Activated B cell treated with CpG ODN at 0.5 μM for 24 hours (primary cell): ENCODE measurements around the gene NPL. TPM values are rescaled to one million over a fixed set of nuclear protein-coding genes. Genes with fewer than 3 reads are reported as not detected.

Source experiments
- ATAC-seq: fragments of 200-7000 bp; cut with Tn5 transposase; one replicate; pipeline ENCODE4 v1.10.0; 2021; ENCODE audit warnings: low read depth, mild to moderate bottlenecking, moderate library complexity
- CTCF ChIA-PET: fragments of 350-600 bp; sonication (Branson Sonifier 250); formaldehyde crosslinking; loops from one replicate; lab custom pipeline; 2021; ENCODE audit warnings: antibody characterized with exemption; lab: Charles Lee
- POLR2A ChIA-PET: fragments of 350-600 bp; sonication (Branson Sonifier 250); formaldehyde crosslinking; loops from one replicate; lab custom pipeline; 2021; ENCODE audit warnings: antibody characterized with exemption; lab: Charles Lee
- DNase-seq: peaks from one replicate; pipeline ENCODE4 v3.0.0; 2022
- H3K27ac Mint-ChIP-seq: one replicate; pipeline ENCODE4 v1.8.0; 2020; ENCODE audit warnings: mixed read lengths
- H3K27me3 Mint-ChIP-seq: one replicate; pipeline ENCODE4 v1.8.0; 2021; ENCODE audit warnings: mixed read lengths
- H3K36me3 Mint-ChIP-seq: one replicate; pipeline ENCODE4 v1.8.0; 2021; ENCODE audit warnings: low read depth, mixed read lengths
- H3K4me1 Mint-ChIP-seq: one replicate; pipeline ENCODE4 v1.8.0; 2021; ENCODE audit warnings: mixed read lengths
- H3K4me3 Mint-ChIP-seq: one replicate; pipeline ENCODE4 v1.8.0; 2020; ENCODE audit warnings: mild to moderate bottlenecking, mixed read lengths
- H3K9me3 Mint-ChIP-seq: one replicate; pipeline ENCODE4 v1.8.0; 2020; ENCODE audit warnings: mixed read lengths
- CTCF ChIP-seq: fragments of 200-600 bp; IDR thresholded peaks from one replicate; pipeline ENCODE4 v1.8.0; 2022; ENCODE audit warnings: antibody characterized with exemption, mild to moderate bottlenecking
- intact Hi-C: fragments of 100-400 bp; cut with micrococcal nuclease; formaldehyde crosslinking; loops from one replicate; pipeline ENCODE4 v1.15.1; 2024
- total RNA-seq: library from RNA; stranded (reverse); gene quantifications from 2 replicates; pipeline ENCODE4 v1.2.3, GENCODE V29; 2022

The NPL gene
- total RNA-seq, 1 donor from 2014 or later: 2.9 TPM

GRCh38 chr1:182826892-182827291, 37.3 kb downstream of the NPL start:
- H3K27ac Mint-ChIP-seq: no peak overlapping the region
- no peaks in the 10 kb centered on the region for H3K27me3 Mint-ChIP-seq
- no peak for TF ChIP-seq CTCF
- H3K36me3 Mint-ChIP-seq: no peaks in the 10 kb centered on the region
- no peak overlapping the region for H3K4me3 Mint-ChIP-seq
- ChIA-PET CTCF (no interaction called here), POLR2A (interaction anchor here (1.6 kb wide), 1 partner anchor 13 kb away, joined by 9 read pairs; the partner anchor contains the start of gene DHX9)
- DNase-seq: no peak
- intact Hi-C loops: no loop called here
- H3K4me1 Mint-ChIP-seq: peaks cover 9% of the 10 kb centered on the region
- H3K9me3 Mint-ChIP-seq: no peaks in the 10 kb centered on the region
- ATAC-seq: no peak

DNA sequence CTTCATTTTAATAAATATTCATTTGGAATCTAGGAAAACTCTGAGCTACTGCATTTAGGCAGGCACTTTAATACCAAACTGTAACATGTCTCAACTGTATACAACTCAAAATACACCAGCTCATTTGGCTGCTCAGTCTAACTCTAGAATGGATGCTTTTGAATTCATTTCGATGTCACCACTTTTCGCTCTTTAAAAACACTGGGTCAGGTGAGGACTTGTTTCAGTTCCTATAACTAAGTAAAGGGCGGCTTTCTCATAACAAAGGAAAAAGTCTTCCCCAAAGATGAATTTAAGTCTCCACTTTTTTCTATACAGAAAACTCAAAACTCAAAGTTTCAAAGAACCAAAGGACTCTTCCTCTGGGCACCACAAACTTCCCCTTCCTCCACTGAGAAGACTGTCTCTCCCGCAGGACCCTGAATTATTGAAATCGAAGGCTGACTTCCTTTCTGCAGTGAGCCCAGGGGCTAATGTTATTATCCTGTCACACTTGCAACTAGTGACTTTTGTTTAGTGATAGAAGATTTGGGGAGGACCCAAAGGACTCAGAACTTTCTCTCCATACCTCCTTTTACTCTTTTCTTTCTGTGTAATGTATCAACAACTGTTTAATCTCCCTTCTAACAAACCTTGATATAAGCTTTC, 39.8 kb downstream of the NPL start:
- Mint-ChIP-seq H3K27ac (peak overlapping the region; percentile 84), H3K9me3 (no peaks in the 10 kb centered on the region), H3K36me3 (no peaks in the 10 kb centered on the region), H3K27me3 (no peaks in the 10 kb centered on the region), H3K4me1 (peaks cover 9% of the 10 kb centered on the region), H3K4me3 (peak overlapping the region; percentile 58)
- no peak for DNase-seq
- POLR2A ChIA-PET: interaction anchor here (2.2 kb wide), 1 partner anchor 10 kb away, joined by 8 read pairs; the partner anchor contains the start of gene DHX9
- no peak for TF ChIP-seq CTCF
- peak; percentile 64 for ATAC-seq
- CTCF ChIA-PET: no interaction called here
- intact Hi-C loops: no loop called here

DNA sequence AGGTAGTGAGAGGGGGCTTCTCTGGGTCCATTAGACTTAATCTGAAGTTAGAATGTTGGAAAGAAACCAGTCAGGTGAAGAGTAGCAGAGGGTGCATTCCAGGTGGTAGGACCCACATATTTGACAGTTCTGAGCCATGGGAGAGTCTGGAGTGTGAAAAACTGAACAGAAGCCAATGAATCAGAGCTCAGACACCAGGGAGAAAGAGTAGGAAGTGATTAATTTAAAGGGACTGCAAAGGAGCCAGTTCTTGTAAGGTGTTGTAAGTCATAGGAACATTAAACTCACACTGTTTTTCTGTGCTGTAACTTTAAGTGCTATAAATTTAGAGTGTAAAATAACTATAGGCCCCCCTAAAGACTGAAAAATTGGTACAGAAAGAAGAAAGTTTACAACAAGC, 43.7 kb downstream of the NPL start:
- Mint-ChIP-seq H3K27me3 (no peaks in the 10 kb centered on the region), H3K4me1 (peaks cover 9% of the 10 kb centered on the region), H3K4me3 (no peak overlapping the region), H3K36me3 (no peaks in the 10 kb centered on the region), H3K9me3 (no peaks in the 10 kb centered on the region), H3K27ac (no peak overlapping the region)
- ChIA-PET POLR2A (no interaction called here), CTCF (no interaction called here)
- no peak for ATAC-seq
- DNase-seq: no peak
- no peak for TF ChIP-seq CTCF
- intact Hi-C loops: no loop called here

DNA sequence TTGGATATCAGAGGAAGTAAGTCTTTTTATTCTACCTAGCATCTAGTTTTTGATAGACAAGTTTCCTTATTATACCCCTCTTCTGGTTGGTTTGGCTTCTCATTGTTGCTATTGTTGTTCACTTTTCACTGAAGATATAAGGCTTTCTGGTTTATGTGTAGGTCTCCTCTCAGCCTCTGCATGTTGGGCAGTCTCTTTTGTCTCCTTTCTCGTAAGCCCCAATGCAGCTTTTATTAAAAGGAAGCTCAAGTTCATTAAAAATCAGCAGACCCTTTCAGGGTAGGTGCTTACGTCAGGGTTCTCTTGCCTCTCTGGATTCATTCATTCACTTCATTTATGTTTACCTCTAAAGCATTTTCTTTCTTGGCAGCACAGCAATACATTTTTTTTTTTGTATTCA, 44.8 kb downstream of the NPL start:
- no peaks in the 10 kb centered on the region for H3K9me3 Mint-ChIP-seq
- ATAC-seq: no peak
- H3K4me3 Mint-ChIP-seq: no peak overlapping the region
- peaks cover 2% of the 10 kb centered on the region for H3K36me3 Mint-ChIP-seq
- peaks cover 10% of the 10 kb centered on the region for H3K4me1 Mint-ChIP-seq
- no peaks in the 10 kb centered on the region for H3K27me3 Mint-ChIP-seq
- CTCF ChIA-PET: no interaction called here
- TF ChIP-seq CTCF: no peak
- POLR2A ChIA-PET: interaction anchor here (0.6 kb wide), 1 partner anchor 65 kb away, joined by 3 read pairs; no protein-coding TSS in a partner anchor
- intact Hi-C loops: no loop called here
- no peak for DNase-seq
- no peak overlapping the region for H3K27ac Mint-ChIP-seq

GRCh38 chr1:182835806-182836205, 46.2 kb downstream of the NPL start:
- no peak overlapping the region for H3K4me3 Mint-ChIP-seq
- H3K4me1 Mint-ChIP-seq: peaks cover 14% of the 10 kb centered on the region
- no peak for ATAC-seq
- no peak for TF ChIP-seq CTCF
- CTCF ChIA-PET: no interaction called here
- no peaks in the 10 kb centered on the region for H3K27me3 Mint-ChIP-seq
- POLR2A ChIA-PET: no interaction called here
- intact Hi-C loops: loop anchor here (5.0 kb wide), 3 partner anchors 219 to 809 kb away; partner anchors contain the start of gene RNASEL
- no peaks in the 10 kb centered on the region for H3K9me3 Mint-ChIP-seq
- no peak for DNase-seq
- H3K36me3 Mint-ChIP-seq: peaks cover 13% of the 10 kb centered on the region
- H3K27ac Mint-ChIP-seq: no peak overlapping the region
